ENCODE measurements around the gene EML6.
"Not testable (repeated sequence)": the region's sequence is repeated elsewhere in the genome, so short reads cannot be mapped to it uniquely, and the experiment has no call there.

Gene EML6

GRCh38 chr2:54967269-54967668 lies 243.8 kb downstream of the EML6 start:
- DNase-seq (ENCODE audit: low spot score), result no peak

GRCh38 chr2:54967759-54968365 lies 244.4 kb downstream of the EML6 start:
- no peak for DNase-seq (ENCODE audit: low spot score)

DNA sequence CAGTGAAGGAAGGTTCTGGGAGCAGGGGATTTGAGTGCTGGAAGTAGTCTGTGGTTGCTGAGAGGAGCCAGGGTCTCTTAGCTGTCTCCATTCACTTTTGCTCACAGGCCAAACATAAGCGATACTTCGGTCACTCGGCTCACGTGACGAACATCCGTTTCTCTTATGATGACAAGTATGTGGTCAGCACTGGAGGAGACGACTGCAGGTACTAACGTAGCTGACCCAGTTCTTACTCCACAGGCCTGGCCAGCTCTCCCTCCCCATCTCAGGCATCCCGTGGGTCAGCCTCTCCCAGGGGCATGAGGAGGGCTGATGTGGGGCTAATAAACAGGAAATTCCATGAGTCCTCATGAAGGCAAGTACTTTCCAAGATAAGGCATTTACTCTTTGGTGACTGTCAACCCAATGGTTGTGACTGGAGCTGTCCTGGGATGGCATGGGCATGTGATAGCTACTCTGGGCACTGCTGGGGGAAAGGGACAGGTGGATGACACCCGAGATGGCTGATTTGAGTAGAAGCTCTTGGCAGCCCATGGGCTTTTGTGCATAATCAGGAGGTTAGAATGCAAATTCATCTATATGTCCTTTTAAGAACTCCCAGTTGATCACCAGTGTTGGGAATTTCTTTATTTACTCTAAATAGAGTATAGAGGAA lies 245.2 kb downstream of the EML6 start:
- DNase-seq (ENCODE audit: low spot score), result no peak

- DNase-seq (ENCODE audit: low spot score), result no peak
Measured at GRCh38 chr2:54969295-54969939, 246.0 kb downstream of the EML6 start.

- DNase-seq (ENCODE audit: low spot score), result no peak
Measured at GRCh38 chr2:54969940-54970338, 246.5 kb downstream of the EML6 start.

GRCh38 chr2:54975175-54975574 lies 251.7 kb downstream of the EML6 start:
- no peak for DNase-seq (ENCODE audit: low spot score)

- DNase-seq (ENCODE audit: low spot score), result no peak
Measured at GRCh38 chr2:54975598-54976492, 252.4 kb downstream of the EML6 start.

- DNase-seq (ENCODE audit: low spot score), result no peak
Measured at GRCh38 chr2:54977149-54977548, 253.7 kb downstream of the EML6 start.

DNA sequence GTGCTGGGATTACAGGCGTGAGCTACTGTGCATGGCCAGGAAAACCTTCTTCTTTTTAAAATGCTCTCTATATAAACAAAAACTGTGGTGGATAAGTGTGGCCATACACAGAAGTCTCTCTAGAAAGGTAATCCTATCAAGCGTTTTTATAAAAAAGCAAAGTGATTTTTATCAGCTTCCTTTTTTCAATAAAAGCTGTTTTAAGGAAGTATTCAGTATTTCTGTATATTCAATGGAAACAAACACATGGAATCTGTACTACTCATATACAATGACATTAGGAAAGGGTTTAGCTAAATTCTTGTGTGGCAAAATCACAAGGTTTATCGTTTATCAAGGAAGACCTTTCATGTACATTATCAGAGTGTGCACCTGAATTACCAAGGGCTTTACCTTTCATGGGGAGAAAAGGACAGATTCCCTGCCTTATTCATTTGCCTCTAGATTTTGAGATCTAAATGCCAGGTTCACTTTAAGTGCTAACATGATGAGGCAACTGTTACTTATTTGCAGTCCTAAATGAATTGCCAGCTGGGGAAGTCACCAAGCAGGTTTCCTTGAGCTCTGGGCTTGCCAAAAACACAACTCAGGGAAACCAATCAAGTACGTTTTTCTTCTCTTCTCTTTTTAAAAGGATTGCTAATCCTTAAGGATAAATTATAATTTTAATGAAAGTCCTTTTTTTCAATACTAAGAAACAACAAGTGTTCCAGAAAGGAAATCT lies 256.0 kb downstream of the EML6 start:
- no peak for DNase-seq (ENCODE audit: low spot score)

DNA sequence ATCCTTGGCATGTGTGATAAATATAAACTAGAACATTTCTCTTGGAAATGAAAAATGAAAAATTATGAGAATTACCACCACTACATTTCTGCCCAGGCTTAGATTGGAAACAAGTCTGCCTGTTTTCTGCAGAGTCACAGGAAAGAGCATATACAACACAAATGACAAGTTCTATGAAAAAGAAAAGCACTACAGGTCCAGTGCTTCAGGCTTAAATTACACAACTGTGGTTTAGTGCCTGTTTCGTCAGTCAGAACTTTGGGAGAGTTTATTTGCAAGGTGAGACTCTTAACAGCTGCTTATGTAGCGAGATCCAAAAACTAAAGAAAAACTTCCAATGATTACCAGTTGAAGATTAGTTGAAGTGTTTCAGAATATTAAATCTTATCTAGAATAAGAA lies 257.9 kb downstream of the EML6 start:
- no peak for DNase-seq (ENCODE audit: low spot score)

GRCh38 chr2:54983345-54984220 lies 260.1 kb downstream of the EML6 start:
- DNase-seq (ENCODE audit: low spot score), result no peak

DNA sequence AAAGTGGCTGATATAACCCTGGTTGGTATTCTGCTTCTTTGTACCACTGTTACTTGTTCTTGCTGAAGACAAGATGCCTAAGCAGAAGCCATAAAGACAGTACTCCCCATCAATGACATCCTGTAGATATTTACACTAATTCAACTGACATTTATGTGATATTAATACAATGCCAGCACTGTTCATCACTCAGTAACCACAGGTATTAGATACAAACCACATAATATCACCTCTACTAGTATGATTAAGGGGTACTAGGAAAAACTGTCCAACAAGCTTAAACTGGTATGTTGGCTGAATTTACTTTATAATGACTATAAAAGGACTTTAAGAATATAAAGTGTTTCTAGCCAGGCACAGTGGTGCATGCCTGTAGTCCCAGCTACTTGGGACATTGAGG lies 261.0 kb downstream of the EML6 start:
- DNase-seq (ENCODE audit: low spot score), result no peak

- DNase-seq (ENCODE audit: low spot score), result no peak
Measured at GRCh38 chr2:54986264-54986663, 262.8 kb downstream of the EML6 start.

DNA sequence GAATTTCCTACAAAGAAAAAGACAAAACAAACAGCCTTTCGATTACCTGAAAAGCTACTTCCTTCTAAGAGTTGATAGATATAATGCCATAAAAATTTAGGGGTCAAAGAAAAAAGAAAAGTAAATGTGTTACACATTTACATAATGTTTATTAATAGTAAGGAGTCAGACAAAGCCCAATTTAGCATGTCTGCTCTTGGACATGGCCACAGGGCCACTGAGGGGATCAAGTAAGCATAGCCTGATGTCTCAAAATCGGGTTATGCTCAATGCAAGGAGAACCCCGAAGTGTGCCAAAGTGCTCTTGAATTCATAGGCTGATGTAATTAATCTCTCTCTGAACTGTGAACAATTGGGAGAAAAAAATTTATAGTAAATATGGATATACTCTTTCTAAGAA lies 265.1 kb downstream of the EML6 start:
- no peak for DNase-seq (ENCODE audit: low spot score)

DNA sequence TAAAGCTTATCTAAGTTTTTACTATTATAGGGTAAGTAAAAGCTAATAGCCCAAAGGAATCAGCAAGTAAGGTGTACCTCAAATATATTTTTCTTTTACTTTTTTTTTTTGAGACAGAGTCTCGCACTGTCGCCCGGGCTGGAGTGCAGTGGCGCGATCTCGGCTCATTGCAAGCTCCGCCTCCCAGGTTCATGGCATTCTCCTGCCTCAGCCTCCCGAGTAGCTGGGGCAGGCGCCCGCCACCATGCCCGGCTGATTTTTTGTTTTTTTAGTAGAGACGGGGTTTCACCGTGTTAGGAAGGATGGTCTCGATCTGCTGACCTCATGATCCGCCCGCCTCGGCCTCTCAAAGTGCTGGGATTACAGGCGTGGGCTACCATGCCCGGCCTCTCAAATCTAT lies 267.2 kb downstream of the EML6 start:
- DNase-seq (ENCODE audit: low spot score), result not testable (repeated sequence)

DNA sequence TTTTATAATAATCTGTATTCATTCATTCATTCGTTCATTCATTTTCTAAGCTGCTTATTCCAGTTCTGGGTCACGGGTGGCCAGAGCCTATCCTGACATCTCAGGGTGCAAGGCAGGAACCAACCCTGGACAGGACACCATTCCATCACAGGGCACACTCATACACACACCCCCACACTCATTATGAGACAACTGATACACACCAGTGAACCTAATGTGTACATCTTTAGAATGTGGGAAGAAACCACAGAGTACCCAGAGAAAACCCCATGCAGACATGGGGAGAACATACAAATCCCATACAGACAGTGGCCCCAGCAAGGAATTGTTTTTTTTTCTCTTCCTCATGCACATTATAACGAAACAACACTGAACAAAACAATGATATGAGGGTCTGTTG lies 272.1 kb downstream of the EML6 start:
- no peak for DNase-seq (ENCODE audit: low spot score)

GRCh38 chr2:54997826-54998225 lies 274.4 kb downstream of the EML6 start:
- no peak for DNase-seq (ENCODE audit: low spot score)

GRCh38 chr2:54999182-54999581 lies 275.7 kb downstream of the EML6 start:
- DNase-seq (ENCODE audit: low spot score), result no peak

DNA sequence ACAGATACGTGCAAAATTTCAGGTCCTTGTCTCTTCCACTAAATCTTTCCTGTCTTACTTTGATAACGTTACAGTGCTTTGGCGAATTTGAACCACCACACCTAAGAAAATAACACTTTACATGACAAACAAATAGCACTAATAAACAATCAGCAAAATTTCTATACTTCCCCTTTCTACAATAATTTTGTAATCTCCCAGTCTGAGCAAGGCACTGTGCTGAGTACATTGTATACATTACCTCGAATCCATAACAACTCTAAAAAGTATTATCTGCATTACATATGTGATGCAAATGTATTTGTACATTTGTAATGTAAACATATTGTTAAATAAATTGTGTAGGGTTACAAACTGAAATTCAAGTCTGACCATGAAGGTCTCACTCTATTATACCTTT lies 276.9 kb downstream of the EML6 start:
- DNase-seq (ENCODE audit: low spot score), result no peak

DNA sequence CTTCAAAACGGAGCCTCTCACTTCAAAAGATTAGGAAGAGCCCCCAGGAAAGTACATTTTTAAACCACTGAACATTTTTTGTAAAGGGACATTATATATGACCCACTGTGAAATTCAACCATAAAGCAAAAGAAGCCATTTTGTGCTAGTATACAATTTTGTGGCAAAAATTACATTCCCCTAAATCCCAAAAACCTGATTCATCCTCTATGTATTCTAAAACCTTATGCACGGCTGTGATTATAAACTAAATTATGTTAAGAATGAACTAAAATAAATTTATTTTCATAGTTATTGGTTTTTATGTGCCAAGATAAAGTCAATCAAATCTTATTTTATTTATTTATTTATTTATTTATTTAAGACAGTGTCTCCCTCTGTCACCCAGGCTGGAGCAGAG lies 278.3 kb downstream of the EML6 start:
- DNase-seq (ENCODE audit: low spot score), result no peak

Data from CD4-positive, alpha-beta T cell treated with Interleukin-2 at 100 ng/mL for 4 hours (primary cell).